Pancreas (tissue), 10 donors: Measurements from ENCODE around the gene ISL1. TPM values are rescaled to one million over a fixed set of nuclear protein-coding genes. Genes with fewer than 3 reads are reported as not detected.

Experiments used
- ATAC-seq, 4 donors: fragments of 200-7000 bp; cut with Tn5 transposase; one replicate each; pipeline versions ENCODE4 v1.8.0 to v1.9.1; 2020; ENCODE audit warnings: mild to moderate bottlenecking in 4 of 4, moderate library complexity in 4 of 4
- DNase-seq, 6 donors: peaks; one replicate each; pipeline ENCODE4 v3.0.0-alpha.2; 2020
- FAIRE-seq: peaks from 2 replicates; lab custom pipeline; 2012; peaks lifted over from hg19 to GRCh38; lab: Jason Lieb, UNC
- H3K27ac ChIP-seq, 4 donors: fragments of 200-600 bp; sonication (generic); 1 replicate in 3 of 4; 2 replicates in 1 of 4; pipeline versions ENCODE4 v1.5.0 to v1.8.0; 2020
- H3K27me3 ChIP-seq, 4 donors: fragments of 200-600 bp; one replicate each; pipeline ENCODE4 v1.8.0; 2021
- H3K36me3 ChIP-seq, 3 donors: fragments of 200-600 bp; sonication (generic) in 1 of 3; one replicate each; pipeline versions ENCODE4 v1.5.0 to v1.8.0; 2020 to 2021
- H3K4me1 ChIP-seq, 3 donors: fragments of 200-600 bp; one replicate each; pipeline ENCODE4 v1.8.0; 2021
- H3K4me3 ChIP-seq, 4 donors: fragments of 200-600 bp; sonication (generic) in 2 of 4; one replicate each; pipeline versions ENCODE4 v1.5.0 to v1.8.0; 2020 to 2021
- H3K9me3 ChIP-seq, 4 donors: fragments of 200-600 bp; one replicate each; pipeline ENCODE4 v1.8.0; 2021
- WGBS, 2 donors: extraction: QIAGEN DNeasy Blood & Tissue Kit; methylation state at CpG; one replicate each; pipeline ENCODE4 v1.1.7; 2013; 5-methylcytosine and 5-hydroxymethylcytosine counted together
- intact Hi-C, 3 donors: fragments of 100-400 bp; cut with DNase I; formaldehyde crosslinking; loops; one replicate each; pipeline versions ENCODE4 v1.11.1 to v1.14.2; 2022
- polyA plus RNA-seq, 2 donors: library from polyadenylated mRNA; stranded (reverse); fragments of 200-250 nt; gene quantifications; one replicate each; pipeline ENCODE4 v1.2.3, GENCODE V29; 2013
- total RNA-seq, 6 donors: library from RNA; stranded (reverse); fragmentation: NEBNext Ultra II Directional in 4 of 6; extraction: Animal tissue kit (Norgen Biotek cat#: 25700) in 4 of 6; gene quantifications; one replicate each; pipeline versions ENCODE4 v1.2.1 to v1.2.4, GENCODE V29; 2021 to 2023
- TF ChIP-seq, protein P1 (sequence below), 4 donors: fragments of 200-600 bp; sonication (generic) in 3 of 4; IDR thresholded peaks; one replicate each; pipeline versions ENCODE4 v1.5.0 to v1.8.0; 2021; ENCODE audit warnings: antibody characterized with exemption in 4 of 4
- donor health status: healthy with polysubstance abuse.
- donor health status: DM: no; HTN: no; CAD: no; lungs with moderate emphysema.
- donor health status: DM: no; HTN: no; CAD: no.
- donor health status: control.
- donor health status: control.
- donor health status: Bipolar disorder and iron deficiency.
- donor health status: DM: yes; HTN: yes; CAD: no.
- donor health status: DM: no; HTN: no; CAD: no.
- donor health status: DM: no; HTN: no; CAD: no.
- donor health status: DM: yes; HTN: yes; CAD: no.

Gene ISL1
- total and polyA plus RNA-seq, 8 donors, result 0.93 to 30.5 (median 2.9) TPM

DNA sequence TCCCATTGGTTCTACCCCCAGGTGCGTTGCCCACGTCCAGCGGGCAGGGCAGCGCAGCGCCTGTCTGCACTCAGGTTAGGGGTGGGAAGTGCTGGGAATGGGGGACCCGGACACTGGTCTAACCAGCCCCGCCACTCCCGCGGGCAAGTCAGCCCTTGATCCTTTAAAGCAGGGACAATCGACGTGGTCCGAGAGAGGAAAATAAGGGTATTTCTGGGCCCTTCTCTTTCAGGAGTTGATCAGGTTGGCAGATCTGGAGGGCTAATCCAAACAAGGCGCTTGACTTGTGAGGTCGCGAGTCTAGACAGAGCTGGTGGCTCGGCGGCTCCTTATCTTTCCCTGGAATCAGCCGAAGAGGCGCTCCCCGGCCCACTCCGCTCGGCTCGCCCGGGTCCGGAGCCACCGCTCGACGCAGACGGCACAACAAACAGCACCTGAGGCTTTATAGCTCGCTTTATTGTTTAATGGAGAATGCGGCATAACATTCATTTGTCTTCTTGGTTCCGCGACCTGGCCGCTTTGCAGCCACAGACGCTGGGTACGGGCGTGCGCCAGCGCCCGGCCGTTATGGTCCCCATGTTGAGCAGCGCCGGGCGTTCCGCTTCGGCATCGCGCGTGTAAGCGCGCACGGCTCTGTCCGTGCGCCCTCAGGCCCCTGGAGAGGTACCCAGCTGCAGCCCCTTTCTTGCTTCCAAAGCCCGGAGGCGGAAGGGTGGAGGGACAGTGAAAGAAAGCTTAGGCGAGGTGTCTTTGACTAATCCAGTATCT, 15.8 kb downstream of the ISL1 start:
- Histone ChIP-seq H3K27ac (no peak overlapping the region), H3K9me3 (no peaks in the 10 kb centered on the region), H3K27me3 (peaks cover 0 to 25% (median 0%) of the 10 kb centered on the region in 4 donors), H3K4me3 (no peak overlapping the region), H3K4me1 (no peaks in the 10 kb centered on the region), H3K36me3 (no peaks in the 10 kb centered on the region)
- ATAC-seq (peak in 3 of 4 donors; percentile 11 to 73 (median 59)), FAIRE-seq (no peak), DNase-seq (peak in 1 of 6 donors; percentile 47)
- TF ChIP-seq, protein P1, sequence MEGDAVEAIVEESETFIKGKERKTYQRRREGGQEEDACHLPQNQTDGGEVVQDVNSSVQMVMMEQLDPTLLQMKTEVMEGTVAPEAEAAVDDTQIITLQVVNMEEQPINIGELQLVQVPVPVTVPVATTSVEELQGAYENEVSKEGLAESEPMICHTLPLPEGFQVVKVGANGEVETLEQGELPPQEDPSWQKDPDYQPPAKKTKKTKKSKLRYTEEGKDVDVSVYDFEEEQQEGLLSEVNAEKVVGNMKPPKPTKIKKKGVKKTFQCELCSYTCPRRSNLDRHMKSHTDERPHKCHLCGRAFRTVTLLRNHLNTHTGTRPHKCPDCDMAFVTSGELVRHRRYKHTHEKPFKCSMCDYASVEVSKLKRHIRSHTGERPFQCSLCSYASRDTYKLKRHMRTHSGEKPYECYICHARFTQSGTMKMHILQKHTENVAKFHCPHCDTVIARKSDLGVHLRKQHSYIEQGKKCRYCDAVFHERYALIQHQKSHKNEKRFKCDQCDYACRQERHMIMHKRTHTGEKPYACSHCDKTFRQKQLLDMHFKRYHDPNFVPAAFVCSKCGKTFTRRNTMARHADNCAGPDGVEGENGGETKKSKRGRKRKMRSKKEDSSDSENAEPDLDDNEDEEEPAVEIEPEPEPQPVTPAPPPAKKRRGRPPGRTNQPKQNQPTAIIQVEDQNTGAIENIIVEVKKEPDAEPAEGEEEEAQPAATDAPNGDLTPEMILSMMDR (IDR thresholded peaks at IDR 0.05), result no peak
- WGBS, 2 donors, result 3 to 4% methylated on average over 57 of the region's 57 CpGs
- intact Hi-C loops, result no loop called here

DNA sequence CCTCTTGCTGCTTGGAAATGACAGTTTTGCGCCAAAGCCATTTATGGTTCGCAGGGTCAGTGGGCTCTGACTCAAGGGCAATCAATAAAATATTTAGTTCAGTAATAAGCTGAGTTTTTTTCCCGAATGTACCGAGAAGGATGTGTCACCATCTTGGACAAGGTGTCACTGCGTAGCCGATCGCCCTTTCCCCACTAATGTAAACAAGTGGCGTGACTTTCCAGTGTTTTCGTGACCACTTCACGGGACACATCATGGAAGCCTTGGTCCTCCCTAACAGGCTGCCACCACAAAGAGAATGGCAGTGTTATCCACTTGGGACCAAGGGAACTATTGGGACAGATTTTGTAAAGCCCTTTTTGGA, 16.4 kb downstream of the ISL1 start:
- Histone ChIP-seq H3K27ac (no peak overlapping the region), H3K27me3 (peaks cover 0 to 21% (median 0%) of the 10 kb centered on the region in 4 donors), H3K36me3 (no peaks in the 10 kb centered on the region), H3K4me3 (no peak overlapping the region), H3K4me1 (no peaks in the 10 kb centered on the region), H3K9me3 (no peaks in the 10 kb centered on the region)
- no peak for ATAC-seq
- FAIRE-seq, result no peak
- 8 to 11% methylated on average over 10 of the region's 10 CpGs for whole genome bisulfite sequencing, 2 donors
- intact Hi-C loops, result no loop called here
- TF ChIP-seq, protein P1 (IDR thresholded peaks at IDR 0.05), result no peak
- no peak for DNase-seq

DNA sequence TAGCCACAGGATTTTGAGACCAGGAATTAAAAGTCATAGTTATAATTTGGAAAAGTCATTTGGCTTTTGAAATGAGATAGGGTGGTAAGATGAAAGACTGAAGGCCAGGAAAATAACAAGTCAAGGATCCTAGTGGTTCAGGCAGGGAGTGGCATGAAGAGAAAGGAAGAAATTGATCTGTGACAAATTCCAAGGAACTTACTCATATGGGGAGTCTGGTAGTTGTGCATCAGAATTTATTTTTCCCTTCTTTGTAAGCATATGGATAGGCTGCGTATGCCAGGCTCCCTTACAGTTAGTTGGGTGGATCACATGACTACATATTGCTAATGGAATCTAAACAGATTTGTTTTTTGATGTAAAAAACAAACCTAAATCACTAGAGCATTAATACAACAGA, 21.0 kb downstream of the ISL1 start:
- H3K27me3 ChIP-seq, result peaks cover 0 to 3% (median 1%) of the 10 kb centered on the region in 4 donors
- DNase-seq (no peak), ATAC-seq (no peak), FAIRE-seq (no peak)
- H3K4me3 ChIP-seq, result no peak overlapping the region
- no peaks in the 10 kb centered on the region for H3K4me1 ChIP-seq
- intact Hi-C loops, result no loop called here
- WGBS, 2 donors, result 77 to 91% methylated on average over 1 of the region's 1 CpG
- H3K36me3 ChIP-seq, result no peaks in the 10 kb centered on the region
- H3K9me3 ChIP-seq, result no peaks in the 10 kb centered on the region
- H3K27ac ChIP-seq, result no peak overlapping the region
- TF ChIP-seq, protein P1 (IDR thresholded peaks at IDR 0.05), result no peak

DNA sequence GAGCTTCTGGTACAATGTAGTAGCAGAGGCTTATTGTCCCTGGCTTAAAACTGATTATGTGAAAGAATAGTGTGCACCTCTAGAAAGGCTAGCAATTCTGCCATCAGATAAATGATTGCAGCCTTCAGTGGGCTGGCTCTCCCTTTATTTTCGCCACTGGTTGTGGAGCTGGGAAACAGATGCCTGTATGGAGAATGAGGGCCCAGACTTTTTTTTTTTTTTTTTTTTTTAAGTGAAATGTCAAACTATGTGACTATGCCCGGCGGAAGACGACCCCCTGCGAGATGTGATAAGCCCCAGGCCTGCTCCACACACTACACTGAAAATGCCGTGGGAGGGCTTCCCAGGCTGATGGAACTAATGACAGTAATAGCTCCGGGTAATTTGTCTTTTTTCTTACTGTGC, 28.7 kb downstream of the ISL1 start:
- intact Hi-C loops, result no loop called here
- ATAC-seq (no peak), DNase-seq (no peak), FAIRE-seq (no peak)
- Histone ChIP-seq H3K27ac (no peak overlapping the region), H3K36me3 (no peaks in the 10 kb centered on the region), H3K4me1 (no peaks in the 10 kb centered on the region), H3K27me3 (peaks cover 0 to 3% (median 0%) of the 10 kb centered on the region in 4 donors), H3K9me3 (no peaks in the 10 kb centered on the region), H3K4me3 (no peak overlapping the region)
- WGBS, 2 donors, result 32 to 34% methylated on average over 7 of the region's 7 CpGs
- TF ChIP-seq, protein P1 (IDR thresholded peaks at IDR 0.05), result no peak

DNA sequence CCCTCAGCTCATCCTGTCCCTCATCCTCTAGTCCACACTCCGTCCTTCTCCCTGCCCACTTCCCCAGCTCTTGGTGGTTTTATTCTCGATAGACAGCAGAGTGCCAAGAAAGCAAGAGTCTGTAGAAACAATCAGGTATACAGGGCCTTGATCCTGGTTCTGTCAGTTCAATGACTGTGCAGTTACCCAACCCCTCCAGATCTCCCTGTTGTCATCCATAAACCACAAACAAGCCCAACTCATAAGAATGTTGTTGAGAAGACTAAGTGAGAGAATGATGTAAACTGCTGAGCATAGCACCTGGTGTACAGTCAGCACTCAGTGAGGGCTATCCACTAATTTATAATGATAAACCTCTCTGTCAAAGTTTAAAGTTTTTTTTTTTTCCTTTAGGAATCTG, 31.3 kb downstream of the ISL1 start:
- no peaks in the 10 kb centered on the region for H3K4me1 ChIP-seq
- intact Hi-C loops, result no loop called here

More for the DNA sequence above, 31.3 kb downstream of the ISL1 start:
- DNase-seq (no peak), ATAC-seq (no peak), FAIRE-seq (no peak)
- no peaks in the 10 kb centered on the region for H3K9me3 ChIP-seq
- TF ChIP-seq, protein P1 (IDR thresholded peaks at IDR 0.05), result no peak
- 57 to 66% methylated on average over 2 of the region's 2 CpGs for WGBS, 2 donors
- H3K4me3 ChIP-seq, result no peak overlapping the region
- H3K36me3 ChIP-seq, result no peaks in the 10 kb centered on the region
- H3K27ac ChIP-seq, result no peak overlapping the region
- no peaks in the 10 kb centered on the region for H3K27me3 ChIP-seq
